ENCODE results near the gene WNT5B.

DNA sequence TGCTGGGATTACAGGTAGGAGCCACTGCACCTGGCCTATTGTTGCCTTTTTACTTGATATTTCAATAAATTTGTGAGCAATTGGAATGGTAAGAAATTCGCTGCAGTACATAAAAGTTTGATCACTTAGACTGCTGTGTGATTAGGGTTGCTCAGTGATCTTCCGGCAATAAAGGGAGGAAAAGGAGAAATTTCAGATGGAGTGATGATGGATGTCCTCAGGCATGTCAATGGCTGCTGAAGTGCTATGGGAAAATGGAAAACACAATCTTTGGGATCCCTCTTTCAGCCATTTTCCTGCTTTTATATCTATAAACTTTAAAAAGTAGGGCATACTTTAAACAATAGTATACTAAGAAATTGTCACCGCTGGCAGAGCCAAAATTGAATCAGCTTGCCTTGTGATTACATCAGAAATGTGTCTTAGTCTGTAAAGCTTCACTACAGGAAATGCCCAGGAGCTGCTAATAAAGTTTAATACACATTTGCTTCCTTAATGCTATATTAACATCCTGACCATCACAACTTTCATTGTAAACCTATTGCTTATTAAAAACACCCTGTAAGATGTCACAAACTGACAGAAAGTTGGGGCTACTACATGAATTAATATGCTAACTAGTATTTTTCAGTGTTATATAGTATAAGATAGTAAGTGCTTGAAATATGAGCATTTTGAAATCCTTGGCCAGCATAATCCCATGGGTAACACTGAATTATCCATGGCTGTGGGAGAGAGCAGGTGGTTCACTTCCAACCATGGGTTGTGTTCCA, 20.9 kb upstream of the WNT5B start:
- no peak for TF ChIP-seq POLR2A (IDR thresholded peaks at IDR 0.05; ENCODE audit: low read length)
- TF ChIP-seq GATA1 (IDR thresholded peaks at IDR 0.05; ENCODE audit: low read depth, low read length), result no peak

Measured in erythroblast (primary cell).